Activated T-cell treated with anti-CD3 and anti-CD28 coated beads, Interleukin-2, amount 50 U/mL, for 4 hours (primary cell): ENCODE data around the gene NOTCH2. TPM values are rescaled to one million over a fixed set of nuclear protein-coding genes. Genes with fewer than 3 reads are reported as not detected.
"Not testable (repeated sequence)": the region's sequence is repeated elsewhere in the genome, so short reads cannot be mapped to it uniquely, and the experiment has no call there.

ENCODE experiments used
- ATAC-seq, 2 donors: fragments of 200-7000 bp; cut with Tn5 transposase; one replicate each; pipeline ENCODE4 v1.10.0; 2021
- DNase-seq: peaks from one replicate; pipeline ENCODE4 v3.0.0-alpha.2; 2020
- H3K27me3 Mint-ChIP-seq: one replicate; pipeline ENCODE4 v1.8.0; 2021; ENCODE audit warnings: low read depth, mixed read lengths
- H3K36me3 Mint-ChIP-seq: one replicate; pipeline ENCODE4 v1.8.0; 2022; ENCODE audit warnings: mixed read lengths; ENCODE audit not compliant: insufficient read depth
- H3K4me1 Mint-ChIP-seq: one replicate; pipeline ENCODE4 v1.8.0; 2021; ENCODE audit warnings: low read depth, mixed read lengths
- H3K4me3 Mint-ChIP-seq: one replicate; pipeline ENCODE4 v1.8.0; 2021; ENCODE audit warnings: mild to moderate bottlenecking, moderate library complexity, mixed read lengths
- H3K9me3 Mint-ChIP-seq: one replicate; pipeline ENCODE4 v1.8.0; 2021; ENCODE audit warnings: mixed read lengths
- total RNA-seq, 3 donors: library from RNA; stranded (reverse); gene quantifications; one replicate each; pipeline ENCODE4 v1.2.1, GENCODE V29; 2021

The NOTCH2 gene
- total RNA-seq, 3 donors from 2014 or later = 53.4 to 60.8 (median 53.4) TPM

- not testable (repeated sequence) for H3K36me3 Mint-ChIP-seq, DNase-seq, H3K9me3 Mint-ChIP-seq, ATAC-seq, H3K4me3 Mint-ChIP-seq, H3K27me3 Mint-ChIP-seq, H3K4me1 Mint-ChIP-seq
These were observed 72.6 kb downstream of the NOTCH2 start for GRCh38 chr1:119996731-119997312.

- not testable (repeated sequence) for DNase-seq, H3K9me3 Mint-ChIP-seq, H3K27me3 Mint-ChIP-seq, H3K36me3 Mint-ChIP-seq, H3K4me1 Mint-ChIP-seq, ATAC-seq, H3K4me3 Mint-ChIP-seq
These were observed 73.5 kb downstream of the NOTCH2 start for GRCh38 chr1:119995975-119996374.

GRCh38 chr1:119988306-119989062 lies 81.0 kb downstream of the NOTCH2 start:
- Mint-ChIP-seq H3K4me3 (peak overlapping the region; percentile 61), H3K4me1 (peaks cover 34% of the 10 kb centered on the region), H3K9me3 (no peaks in the 10 kb centered on the region), H3K27me3 (no peaks in the 10 kb centered on the region), H3K36me3 (peaks cover 31% of the 10 kb centered on the region)
- peak; percentile 78 to 90 for ATAC-seq
- DNase-seq = no peak

- ATAC-seq (peak; percentile 35 to 58), DNase-seq (no peak)
- peak overlapping the region; percentile 61 for H3K4me3 Mint-ChIP-seq
- no peaks in the 10 kb centered on the region for H3K27me3 Mint-ChIP-seq
- H3K36me3 Mint-ChIP-seq = peaks cover 33% of the 10 kb centered on the region
- peaks cover 34% of the 10 kb centered on the region for H3K4me1 Mint-ChIP-seq
- no peaks in the 10 kb centered on the region for H3K9me3 Mint-ChIP-seq
These were observed 81.8 kb downstream of the NOTCH2 start for GRCh38 chr1:119987686-119988085.

- Mint-ChIP-seq H3K36me3 (peaks cover 33% of the 10 kb centered on the region), H3K4me3 (no peak overlapping the region), H3K4me1 (peaks cover 34% of the 10 kb centered on the region), H3K9me3 (no peaks in the 10 kb centered on the region), H3K27me3 (no peaks in the 10 kb centered on the region)
- DNase-seq = no peak
- ATAC-seq = peak; percentile 39 to 52
These were observed 82.3 kb downstream of the NOTCH2 start for GRCh38 chr1:119987112-119987511.

- no peaks in the 10 kb centered on the region for H3K27me3 Mint-ChIP-seq
- H3K4me3 Mint-ChIP-seq = no peak overlapping the region
- no peaks in the 10 kb centered on the region for H3K9me3 Mint-ChIP-seq
- H3K4me1 Mint-ChIP-seq = peaks cover 34% of the 10 kb centered on the region
- ATAC-seq (no peak), DNase-seq (no peak)
- H3K36me3 Mint-ChIP-seq = peaks cover 33% of the 10 kb centered on the region
These were observed 83.4 kb downstream of the NOTCH2 start for GRCh38 chr1:119986007-119986497.

GRCh38 chr1:119984771-119985170 lies 84.7 kb downstream of the NOTCH2 start:
- no peaks in the 10 kb centered on the region for H3K9me3 Mint-ChIP-seq
- no peaks in the 10 kb centered on the region for H3K27me3 Mint-ChIP-seq
- no peak for DNase-seq
- no peak overlapping the region for H3K4me3 Mint-ChIP-seq
- peaks cover 34% of the 10 kb centered on the region for H3K4me1 Mint-ChIP-seq
- no peak for ATAC-seq
- H3K36me3 Mint-ChIP-seq = peaks cover 33% of the 10 kb centered on the region

GRCh38 chr1:119981986-119982815 lies 87.3 kb downstream of the NOTCH2 start:
- Mint-ChIP-seq H3K27me3 (no peaks in the 10 kb centered on the region), H3K4me3 (no peak overlapping the region), H3K4me1 (peaks cover 14% of the 10 kb centered on the region), H3K9me3 (no peaks in the 10 kb centered on the region), H3K36me3 (peaks cover 35% of the 10 kb centered on the region)
- no peak for ATAC-seq
- no peak for DNase-seq

GRCh38 chr1:119981496-119981895 lies 88.0 kb downstream of the NOTCH2 start:
- peaks cover 9% of the 10 kb centered on the region for H3K4me1 Mint-ChIP-seq
- H3K4me3 Mint-ChIP-seq = no peak overlapping the region
- ATAC-seq (no peak), DNase-seq (no peak)
- H3K36me3 Mint-ChIP-seq = peaks cover 30% of the 10 kb centered on the region
- H3K27me3 Mint-ChIP-seq = no peaks in the 10 kb centered on the region
- H3K9me3 Mint-ChIP-seq = no peaks in the 10 kb centered on the region

GRCh38 chr1:119978018-119978505 lies 91.4 kb downstream of the NOTCH2 start:
- no peak for DNase-seq
- Mint-ChIP-seq H3K27me3 (no peaks in the 10 kb centered on the region), H3K4me1 (peaks cover 4% of the 10 kb centered on the region), H3K9me3 (no peaks in the 10 kb centered on the region), H3K36me3 (peaks cover 27% of the 10 kb centered on the region), H3K4me3 (no peak overlapping the region)
- ATAC-seq = no peak

GRCh38 chr1:119977113-119977736 lies 92.2 kb downstream of the NOTCH2 start:
- not testable (repeated sequence) for H3K4me3 Mint-ChIP-seq, H3K9me3 Mint-ChIP-seq, ATAC-seq, H3K4me1 Mint-ChIP-seq, H3K27me3 Mint-ChIP-seq, DNase-seq
- peaks cover 27% of the 10 kb centered on the region for H3K36me3 Mint-ChIP-seq

- not testable (repeated sequence) for H3K4me3 Mint-ChIP-seq, H3K9me3 Mint-ChIP-seq, ATAC-seq, DNase-seq, H3K27me3 Mint-ChIP-seq, H3K4me1 Mint-ChIP-seq
- H3K36me3 Mint-ChIP-seq = peaks cover 38% of the 10 kb centered on the region
These were observed 93.7 kb downstream of the NOTCH2 start for GRCh38 chr1:119975582-119976254.

- H3K4me3 Mint-ChIP-seq = no peak overlapping the region
- no peaks in the 10 kb centered on the region for H3K9me3 Mint-ChIP-seq
- peaks cover 4% of the 10 kb centered on the region for H3K4me1 Mint-ChIP-seq
- DNase-seq = no peak
- H3K27me3 Mint-ChIP-seq = no peaks in the 10 kb centered on the region
- ATAC-seq = no peak
- peaks cover 42% of the 10 kb centered on the region for H3K36me3 Mint-ChIP-seq
These were observed 94.5 kb downstream of the NOTCH2 start for GRCh38 chr1:119975006-119975405.
